K562 (cell line): ENCODE data around the gene MDN1. TPM values are rescaled to one million over a fixed set of nuclear protein-coding genes. Genes with fewer than 3 reads are reported as not detected.

Experiments
- CEBPB ChIP-seq: fragments of 450-650 bp; IDR thresholded peaks from 2 replicates; pipeline ENCODE4 v1.6.1; 2016; ENCODE audit warnings: missing genetic modification characterization, missing compliant biosample characterization
- EHMT2 ChIP-seq: fragments of 450-650 bp; IDR thresholded peaks from 2 replicates; pipeline ENCODE4 v1.6.1; 2018; ENCODE audit warnings: antibody characterized with exemption
- FOXJ3 ChIP-seq: sonication (generic); formaldehyde crosslinking; IDR thresholded peaks from 2 replicates; pipeline ENCODE4 v1.4.0; 2020; ENCODE audit warnings: mild to moderate bottlenecking, missing genetic modification reagents
- FOXM1 ChIP-seq, 2 experiments: fragments of 450-650 bp in 1 of 2; sonication (generic) in 1 of 2; formaldehyde crosslinking in 1 of 2; IDR thresholded peaks; 2 replicates each; pipeline versions ENCODE4 v1.6.1 to v1.9.0; 2017 to 2022; ENCODE audit warnings: low read depth in 2 of 2, mild to moderate bottlenecking in 2 of 2, missing genetic modification reagents in 1 of 2, moderate library complexity in 1 of 2
- GATAD2B ChIP-seq: fragments of 450-650 bp; IDR thresholded peaks from 2 replicates; pipeline ENCODE4 v1.6.1; 2017; ENCODE audit warnings: mild to moderate bottlenecking, borderline replicate concordance
- KAT8 ChIP-seq: fragments of 450-650 bp; IDR thresholded peaks from 2 replicates; pipeline ENCODE4 v1.6.1; 2016; ENCODE audit warnings: low read depth, mild to moderate bottlenecking
- NFE2L1 ChIP-seq: fragments of 450-650 bp; IDR thresholded peaks from 2 replicates; pipeline ENCODE4 v1.6.1; 2016; ENCODE audit warnings: missing genetic modification characterization, low read depth, mild to moderate bottlenecking, missing compliant biosample characterization, moderate library complexity, borderline replicate concordance
- NR2C1 ChIP-seq, 2 experiments: fragments of 450-650 bp; IDR thresholded peaks; 2 replicates each; pipeline ENCODE4 v1.6.1; 2017; ENCODE audit warnings: mild to moderate bottlenecking in 2 of 2, antibody characterized with exemption in 1 of 2, inconsistent platforms in 1 of 2, missing compliant biosample characterization in 1 of 2, missing genetic modification characterization in 1 of 2
- POLR2B ChIP-seq: fragments of 450-650 bp; IDR thresholded peaks from 2 replicates; pipeline ENCODE4 v1.6.1; 2018; ENCODE audit warnings: low read depth; ENCODE audit not compliant: partially characterized antibody
- SMARCB1 ChIP-seq: IDR thresholded peaks from 2 replicates; pipeline ENCODE4 v1.6.1; 2011; ENCODE audit warnings: improper control_type of control experiment, low read depth; ENCODE audit not compliant: insufficient read length
- USF2 ChIP-seq: sonication (generic); formaldehyde crosslinking; IDR thresholded peaks from 2 replicates; pipeline ENCODE4 v1.5.0; 2020; ENCODE audit warnings: missing genetic modification reagents
- XRCC4 ChIP-seq: IDR thresholded peaks from one replicate; pipeline ENCODE4 v1.6.1; 2011; ENCODE audit not compliant: insufficient read depth, insufficient read length; ENCODE audit errors: extremely low read depth
- ZBED1 ChIP-seq: IDR thresholded peaks from 2 replicates; pipeline ENCODE4 v1.6.1; 2014
- ZFP91 ChIP-seq: sonication (generic); formaldehyde crosslinking; IDR thresholded peaks from 2 replicates; pipeline ENCODE4 v1.8.0; 2022; ENCODE audit warnings: mild to moderate bottlenecking, missing genetic modification reagents
- ZKSCAN1 ChIP-seq: fragments of 150-350 bp; IDR thresholded peaks from 2 replicates; pipeline ENCODE4 v1.6.1; 2016; ENCODE audit warnings: low read depth, low read length
- ZNF140 ChIP-seq: fragments of 250-450 bp; sonication (Bioruptor Pico); IDR thresholded peaks from 2 replicates; pipeline ENCODE4 v1.8.0; 2021; ENCODE audit warnings: moderate library complexity, mild to moderate bottlenecking, inconsistent platforms
- ZNF551 ChIP-seq: fragments of 250-450 bp; sonication (Bioruptor Pico); IDR thresholded peaks from 2 replicates; pipeline ENCODE4 v1.5.0; 2021; ENCODE audit warnings: mild to moderate bottlenecking, moderate library complexity
- ZNF695 ChIP-seq: fragments of 450-650 bp; formaldehyde crosslinking; IDR thresholded peaks from 2 replicates; pipeline ENCODE4 v1.4.0; 2020; ENCODE audit warnings: mild to moderate bottlenecking, moderate library complexity
- ZZZ3 ChIP-seq: fragments of 450-650 bp; IDR thresholded peaks from 2 replicates; pipeline ENCODE4 v1.6.1; 2016; ENCODE audit warnings: antibody characterized with exemption, mild to moderate bottlenecking, moderate library complexity
- polyA plus RNA-seq, 8 experiments: library from polyadenylated mRNA; depleted of rRNA in 4 of 8; stranded (reverse) in 5 of 8; unstranded in 3 of 8; fragments of >200 nt; fragmentation: Nextera tagmentation in 2 of 8; fragmentation: Illumina TruSeq in 1 of 8; extraction: Ambion mirVana in 2 of 8; extraction: Trizol in 1 of 8; gene quantifications; 2 replicates each; pipeline versions ENCODE4 v1.2.1 to v1.2.3, GENCODE V29; 2011 to 2014; ENCODE audit warnings: inconsistent platforms in 1 of 8, missing spikeins in 1 of 8
- total RNA-seq, 7 experiments: library from RNA; depleted of rRNA in 6 of 7; stranded (reverse); fragments of >200 nt in 6 of 7; fragmentation: Illumina TruSeq in 2 of 7; extraction: Trizol in 2 of 7; gene quantifications; 2 replicates each; pipeline versions ENCODE4 v1.2.1 to v1.2.3, GENCODE V29; 2011 to 2021; ENCODE audit warnings: low replicate concordance in 1 of 7
- TF ChIP-seq, protein P1 (sequence below): fragments of 450-650 bp; IDR thresholded peaks from 2 replicates; pipeline ENCODE4 v1.6.1; 2016; ENCODE audit warnings: antibody characterized with exemption
- TF ChIP-seq, protein P2 (sequence below): fragments of 450-650 bp; IDR thresholded peaks from one replicate; pipeline ENCODE4 v1.6.1; 2018; ENCODE audit warnings: mild to moderate bottlenecking, moderate library complexity; ENCODE audit not compliant: partially characterized antibody
- TF ChIP-seq, protein P3 (sequence below): IDR thresholded peaks from 2 replicates; pipeline ENCODE4 v1.6.1; 2011; ENCODE audit not compliant: insufficient read length; ENCODE audit errors: extremely low read depth

The MDN1 gene
- total and polyA plus RNA-seq, 9 of the 15 experiments (the other 6 are each of a cell fraction or from before 2014, with no cell fraction given), result 25.6 to 93.6 (median 43.0) TPM

GRCh38 chr6:89819336-89820130 is at the start of gene MDN1 (continued):
- TF ChIP-seq, protein P1, sequence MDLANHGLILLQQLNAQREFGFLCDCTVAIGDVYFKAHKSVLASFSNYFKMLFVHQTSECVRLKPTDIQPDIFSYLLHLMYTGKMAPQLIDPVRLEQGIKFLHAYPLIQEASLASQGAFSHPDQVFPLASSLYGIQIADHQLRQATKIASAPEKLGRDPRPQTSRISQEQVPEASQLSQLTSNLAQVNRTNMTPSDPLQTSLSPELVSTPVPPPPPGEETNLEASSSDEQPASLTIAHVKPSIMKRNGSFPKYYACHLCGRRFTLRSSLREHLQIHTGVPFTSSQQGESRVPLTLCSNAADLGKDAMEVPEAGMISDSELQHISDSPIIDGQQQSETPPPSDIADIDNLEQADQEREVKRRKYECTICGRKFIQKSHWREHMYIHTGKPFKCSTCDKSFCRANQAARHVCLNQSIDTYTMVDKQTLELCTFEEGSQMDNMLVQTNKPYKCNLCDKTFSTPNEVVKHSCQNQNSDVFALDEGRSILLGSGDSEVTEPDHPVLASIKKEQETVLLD, result no peak
- TF ChIP-seq ZNF140 (CRISPR knock-in tag), result no peak
- TF ChIP-seq CEBPB (tag), result no peak
- no peak for TF ChIP-seq ZBED1
- TF ChIP-seq NR2C1 (IDR thresholded peaks at IDR 0.05), result no peak
- TF ChIP-seq NR2C1 (tag; IDR thresholded peaks at IDR 0.05), result no peak
- TF ChIP-seq KAT8, result no peak
- no peak for TF ChIP-seq ZNF695 (CRISPR knock-in tag)
- no peak for TF ChIP-seq ZNF551
- no peak for TF ChIP-seq XRCC4
- TF ChIP-seq SMARCB1, result no peak
- peak; percentile 81 for TF ChIP-seq USF2 (CRISPR knock-in tag)
- TF ChIP-seq, protein P2, sequence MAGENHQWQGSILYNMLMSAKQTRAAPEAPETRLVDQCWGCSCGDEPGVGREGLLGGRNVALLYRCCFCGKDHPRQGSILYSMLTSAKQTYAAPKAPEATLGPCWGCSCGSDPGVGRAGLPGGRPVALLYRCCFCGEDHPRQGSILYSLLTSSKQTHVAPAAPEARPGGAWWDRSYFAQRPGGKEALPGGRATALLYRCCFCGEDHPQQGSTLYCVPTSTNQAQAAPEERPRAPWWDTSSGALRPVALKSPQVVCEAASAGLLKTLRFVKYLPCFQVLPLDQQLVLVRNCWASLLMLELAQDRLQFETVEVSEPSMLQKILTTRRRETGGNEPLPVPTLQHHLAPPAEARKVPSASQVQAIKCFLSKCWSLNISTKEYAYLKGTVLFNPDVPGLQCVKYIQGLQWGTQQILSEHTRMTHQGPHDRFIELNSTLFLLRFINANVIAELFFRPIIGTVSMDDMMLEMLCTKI, result no peak
- 0 out of 2 replicates have a peak, but pooled peaks have one; percentile 55 for TF ChIP-seq ZZZ3
- no peak for TF ChIP-seq FOXJ3 (CRISPR knock-in tag)
- peak; percentile 84 for TF ChIP-seq POLR2B
- no peak for TF ChIP-seq EHMT2
- TF ChIP-seq FOXM1 (IDR thresholded peaks at IDR 0.05; ENCODE audit: low read depth), result no peak; the same call in 1 of the 2 replicates
- no peak for TF ChIP-seq FOXM1 (CRISPR knock-in tag; IDR thresholded peaks at IDR 0.05; ENCODE audit: low read depth)
- no peak for TF ChIP-seq NFE2L1
- TF ChIP-seq ZKSCAN1, result peak; percentile 48; the same call in 1 of the 2 replicates
- TF ChIP-seq, protein P3, sequence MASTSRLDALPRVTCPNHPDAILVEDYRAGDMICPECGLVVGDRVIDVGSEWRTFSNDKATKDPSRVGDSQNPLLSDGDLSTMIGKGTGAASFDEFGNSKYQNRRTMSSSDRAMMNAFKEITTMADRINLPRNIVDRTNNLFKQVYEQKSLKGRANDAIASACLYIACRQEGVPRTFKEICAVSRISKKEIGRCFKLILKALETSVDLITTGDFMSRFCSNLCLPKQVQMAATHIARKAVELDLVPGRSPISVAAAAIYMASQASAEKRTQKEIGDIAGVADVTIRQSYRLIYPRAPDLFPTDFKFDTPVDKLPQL, result no peak
- TF ChIP-seq GATAD2B, result no peak
- TF ChIP-seq ZFP91, result 0 out of 2 replicates have a peak, but pooled peaks have one; percentile 45
